Epithelial cell of esophagus (primary cell): Measurements from ENCODE around the gene CEP57L1.
"Not testable (repeated sequence)": the region's sequence is repeated elsewhere in the genome, so short reads cannot be mapped to it uniquely, and the experiment has no call there.

Experiments
- DNase-seq: peaks from one replicate; pipeline ENCODE4 v3.0.0; 2010; ENCODE audit warnings: low read depth
- H3K4me3 ChIP-seq: 2 replicates; pipeline ENCODE4 v1.5.1; 2011; ENCODE audit warnings: mild to moderate bottlenecking, low read length, control low read depth
- CTCF ChIP-seq: IDR thresholded peaks from 2 replicates; pipeline ENCODE4 v1.5.1; 2011; ENCODE audit warnings: low read depth, mild to moderate bottlenecking, low read length, control low read depth, inconsistent platforms; ENCODE audit not compliant: insufficient read depth; ENCODE audit errors: missing control alignments

CEP57L1 gene

GRCh38 chr6:109118871-109119354 is 23.6 kb downstream of the CEP57L1 start:
- no peak for TF ChIP-seq CTCF
- DNase-seq, result peak; percentile 34

GRCh38 chr6:109121411-109121810 is 26.1 kb downstream of the CEP57L1 start:
- H3K4me3 ChIP-seq, result no peak overlapping the region
- TF ChIP-seq CTCF, result no peak
- DNase-seq, result no peak

More at GRCh38 chr6:109118871-109119354, 23.6 kb downstream of the CEP57L1 start:
- no peak overlapping the region for H3K4me3 ChIP-seq

GRCh38 chr6:109124219-109124618 is 28.9 kb downstream of the CEP57L1 start:
- H3K4me3 ChIP-seq, result no peak overlapping the region
- DNase-seq, result no peak
- no peak for TF ChIP-seq CTCF

GRCh38 chr6:109125504-109125903 is 30.2 kb downstream of the CEP57L1 start:
- TF ChIP-seq CTCF, result no peak
- no peak overlapping the region for H3K4me3 ChIP-seq
- no peak for DNase-seq

GRCh38 chr6:109130065-109130464 is 34.8 kb downstream of the CEP57L1 start:
- H3K4me3 ChIP-seq, result no peak overlapping the region
- DNase-seq, result no peak
- TF ChIP-seq CTCF, result no peak

GRCh38 chr6:109135600-109135999 is 40.3 kb downstream of the CEP57L1 start:
- not testable (repeated sequence) for DNase-seq, H3K4me3 ChIP-seq

- H3K4me3 ChIP-seq, DNase-seq: not testable (repeated sequence)
Measured at GRCh38 chr6:109136039-109136438, 40.7 kb downstream of the CEP57L1 start.

- DNase-seq, H3K4me3 ChIP-seq: not testable (repeated sequence)
Measured at GRCh38 chr6:109136530-109136929, 41.2 kb downstream of the CEP57L1 start.

GRCh38 chr6:109139109-109139508 is 43.8 kb downstream of the CEP57L1 start:
- DNase-seq, result peak; percentile 77

GRCh38 chr6:109142067-109142466 is 46.8 kb downstream of the CEP57L1 start:
- not testable (repeated sequence) for H3K4me3 ChIP-seq, DNase-seq

More at GRCh38 chr6:109139109-109139508, 43.8 kb downstream of the CEP57L1 start:
- H3K4me3 ChIP-seq, result no peak overlapping the region
- no peak for TF ChIP-seq CTCF
